H1 (cell line): ENCODE results near the gene PEX14. TPM values are rescaled to one million over a fixed set of nuclear protein-coding genes. Genes with fewer than 3 reads are reported as not detected.

Source experiments
- BACH1 ChIP-seq: IDR thresholded peaks from 2 replicates; pipeline ENCODE4 v1.6.1; 2012; ENCODE audit warnings: low read length, improper control_type of control experiment
- FOSL1 ChIP-seq: IDR thresholded peaks from 2 replicates; pipeline ENCODE4 v1.6.1; 2011; ENCODE audit warnings: mild to moderate bottlenecking, low read depth, low read length, moderate library complexity; ENCODE audit not compliant: insufficient read depth
- MAFK ChIP-seq: IDR thresholded peaks from 2 replicates; pipeline ENCODE4 v1.6.1; 2012; ENCODE audit warnings: low read depth, mild to moderate bottlenecking, improper control_type of control experiment, low read length
- SUZ12 ChIP-seq: fragments of 200-600 bp; sonication (generic); IDR thresholded peaks from 2 replicates; pipeline ENCODE4 v1.6.1; 2012; ENCODE audit warnings: mild to moderate bottlenecking, inconsistent platforms, low read length, moderate library complexity, mixed read lengths
- TAF1 ChIP-seq: IDR thresholded peaks from 2 replicates; pipeline ENCODE4 v1.6.1; 2011; ENCODE audit warnings: mild to moderate bottlenecking, low read depth, low read length
- polyA plus RNA-seq, 7 experiments: library from polyadenylated mRNA; depleted of rRNA in 3 of 7; stranded (reverse) in 5 of 7; unstranded in 2 of 7; fragments of >200 nt in 5 of 7; fragments of 200-250 nt in 2 of 7; gene quantifications; 1 replicate in 5 of 7; 2 replicates in 1 of 7; 4 replicates in 1 of 7; pipeline versions ENCODE4 v1.2.1 to v1.2.3, GENCODE V29; 2011 to 2013; ENCODE audit warnings: missing spikeins in 2 of 7, mixed read lengths in 2 of 7
- total RNA-seq: library from RNA; stranded (reverse); fragmentation: NEBNext Ultra II Directional; extraction: Animal tissue kit (Norgen Biotek cat#: 25700); gene quantifications from 2 replicates; pipeline ENCODE4 v1.2.1, GENCODE V29; 2021
- TF ChIP-seq, protein P1 (sequence below): IDR thresholded peaks from 2 replicates; pipeline ENCODE4 v1.6.1; 2012; ENCODE audit warnings: inconsistent platforms

The PEX14 gene
- total and polyA plus RNA-seq, 2 of the 8 experiments (the other 6 are each of a cell fraction or from before 2014, with no cell fraction given) = 13.0 to 19.8 TPM

DNA sequence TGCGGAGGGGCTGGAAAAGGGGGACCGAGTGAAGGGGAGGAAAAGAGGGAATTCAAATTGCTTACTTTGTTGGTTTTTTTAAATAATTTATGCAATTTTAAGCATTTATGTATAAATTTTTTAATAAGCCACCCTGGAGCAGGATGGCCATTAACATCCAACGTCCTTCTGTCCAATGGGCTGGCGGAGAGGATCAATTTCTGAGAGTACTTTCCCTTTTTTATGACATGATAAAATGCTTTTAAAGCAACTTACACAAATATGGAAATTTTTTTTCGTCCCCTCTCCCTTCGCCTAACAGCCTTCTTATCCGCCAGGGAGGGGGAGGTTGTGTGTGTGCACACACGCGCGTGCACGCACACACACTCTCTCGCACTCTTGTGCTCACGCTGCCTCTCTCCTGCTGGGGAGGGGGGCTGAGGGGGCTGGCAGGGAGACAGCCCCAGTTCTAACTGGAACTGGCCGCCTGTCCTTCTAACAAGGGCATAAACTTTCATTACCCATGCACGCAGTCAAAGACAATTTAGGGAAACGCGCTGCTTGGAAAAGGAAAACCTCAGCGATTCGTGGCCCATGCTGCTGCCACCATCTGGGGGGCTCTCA lies 198.5 kb downstream of the PEX14 start (continued):
- no peak for TF ChIP-seq BACH1
- TF ChIP-seq TAF1 = no peak
- TF ChIP-seq FOSL1 = no peak
- TF ChIP-seq MAFK = no peak
- TF ChIP-seq SUZ12 = no peak
- TF ChIP-seq, protein P1, sequence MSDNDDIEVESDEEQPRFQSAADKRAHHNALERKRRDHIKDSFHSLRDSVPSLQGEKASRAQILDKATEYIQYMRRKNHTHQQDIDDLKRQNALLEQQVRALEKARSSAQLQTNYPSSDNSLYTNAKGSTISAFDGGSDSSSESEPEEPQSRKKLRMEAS = no peak
